PC-9 (cell line): ENCODE results near the gene ZNF566.
"Not testable (repeated sequence)": the region's sequence is repeated elsewhere in the genome, so short reads cannot be mapped to it uniquely, and the experiment has no call there.

Experiments used
- EZH2 ChIP-seq: fragments of 200-600 bp; sonication (generic); IDR thresholded peaks from 2 replicates; pipeline ENCODE4 v1.8.0; 2017; ENCODE audit warnings: antibody characterized with exemption, low read depth
- TF ChIP-seq, protein P1 (sequence below): fragments of 200-600 bp; sonication (generic); conservative IDR thresholded peaks from 2 replicates; pipeline ENCODE4 v1.6.1; 2017; ENCODE audit warnings: mixed run types, antibody characterized with exemption, mild to moderate bottlenecking, moderate library complexity

DNA sequence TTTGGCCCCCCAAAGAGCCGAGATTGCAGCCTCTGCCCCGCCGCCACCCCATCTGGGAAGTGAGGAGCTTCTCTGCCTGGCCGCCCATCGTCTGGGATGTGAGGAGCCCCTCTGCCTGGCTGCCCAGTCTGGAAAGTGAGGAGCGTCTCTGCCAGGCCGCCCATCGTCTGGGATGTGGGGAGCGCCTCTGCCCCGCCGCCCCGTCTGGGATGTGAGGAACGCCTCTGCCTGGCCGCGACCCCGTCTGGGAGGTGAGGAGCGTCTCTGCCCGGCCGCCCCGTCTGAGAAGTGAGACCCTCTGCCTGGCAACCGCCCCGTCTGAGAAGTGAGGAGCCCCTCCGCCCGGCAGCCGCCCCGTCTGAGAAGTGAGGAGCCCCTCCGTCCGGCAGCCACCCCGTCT lies 1.5 kb upstream of the ZNF566 start:
- TF ChIP-seq, protein P1, sequence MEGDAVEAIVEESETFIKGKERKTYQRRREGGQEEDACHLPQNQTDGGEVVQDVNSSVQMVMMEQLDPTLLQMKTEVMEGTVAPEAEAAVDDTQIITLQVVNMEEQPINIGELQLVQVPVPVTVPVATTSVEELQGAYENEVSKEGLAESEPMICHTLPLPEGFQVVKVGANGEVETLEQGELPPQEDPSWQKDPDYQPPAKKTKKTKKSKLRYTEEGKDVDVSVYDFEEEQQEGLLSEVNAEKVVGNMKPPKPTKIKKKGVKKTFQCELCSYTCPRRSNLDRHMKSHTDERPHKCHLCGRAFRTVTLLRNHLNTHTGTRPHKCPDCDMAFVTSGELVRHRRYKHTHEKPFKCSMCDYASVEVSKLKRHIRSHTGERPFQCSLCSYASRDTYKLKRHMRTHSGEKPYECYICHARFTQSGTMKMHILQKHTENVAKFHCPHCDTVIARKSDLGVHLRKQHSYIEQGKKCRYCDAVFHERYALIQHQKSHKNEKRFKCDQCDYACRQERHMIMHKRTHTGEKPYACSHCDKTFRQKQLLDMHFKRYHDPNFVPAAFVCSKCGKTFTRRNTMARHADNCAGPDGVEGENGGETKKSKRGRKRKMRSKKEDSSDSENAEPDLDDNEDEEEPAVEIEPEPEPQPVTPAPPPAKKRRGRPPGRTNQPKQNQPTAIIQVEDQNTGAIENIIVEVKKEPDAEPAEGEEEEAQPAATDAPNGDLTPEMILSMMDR: not testable (repeated sequence)
- TF ChIP-seq EZH2: not testable (repeated sequence)
